Measurements from ENCODE around the gene KDM4C. TPM values are rescaled to one million over a fixed set of nuclear protein-coding genes. Genes with fewer than 3 reads are reported as not detected.

Gene KDM4C
- total RNA-seq, 1 experiment from 2014 or later: 4.8 TPM

DNA sequence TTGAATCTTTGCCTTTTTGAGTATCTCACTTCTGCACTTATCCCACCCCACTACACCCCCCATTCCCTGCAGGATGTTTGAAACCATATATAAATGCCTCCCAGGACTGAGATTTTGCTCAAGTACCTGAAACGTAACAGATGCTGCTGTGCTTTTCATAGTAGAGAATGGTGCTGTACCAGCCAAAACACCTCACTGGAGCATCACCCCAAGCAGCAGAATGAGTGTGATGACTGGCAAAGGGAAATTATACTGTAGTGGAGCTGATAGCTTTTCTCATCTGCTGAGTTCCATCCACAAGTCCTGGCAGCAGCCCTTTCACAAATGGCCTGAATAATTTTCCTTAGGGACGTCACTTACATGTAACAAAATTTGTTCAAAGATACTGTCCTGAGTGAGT, 246.1 kb downstream of the KDM4C start:
- no TSS peak for BruUV-seq (replicated peaks)
- Histone ChIP-seq H3K27ac (ENCODE audit: low read depth, low read length, poor library complexity, severe bottlenecking) (no peak overlapping the region), H3K36me3 (ENCODE audit: insufficient read depth, low read length, poor library complexity, severe bottlenecking) (no peaks in the 10 kb centered on the region), H3K9me3 (ENCODE audit: low read depth, low read length, poor library complexity, severe bottlenecking) (no peaks in the 10 kb centered on the region), H3K4me1 (ENCODE audit: insufficient read depth, low read length, poor library complexity, severe bottlenecking) (no peaks in the 10 kb centered on the region), H3K4me3 (ENCODE audit: low read depth, low read length, poor library complexity, severe bottlenecking) (no peak overlapping the region), H3K27me3 (replicated peaks; ENCODE audit: insufficient read depth, low read depth, low read length, poor library complexity) (no peaks in the 10 kb centered on the region)
- DNase-seq (ENCODE audit: low spot score): no peak
- CTCF ChIA-PET: no interaction called here
- POLR2A ChIA-PET (ENCODE audit: low non-redundant PET): no interaction called here
- no peak for TF ChIP-seq EZH2 (IDR thresholded peaks at IDR 0.05; ENCODE audit: borderline replicate concordance, low read depth, low read length, poor library complexity, severe bottlenecking)
- TF ChIP-seq, protein P1, sequence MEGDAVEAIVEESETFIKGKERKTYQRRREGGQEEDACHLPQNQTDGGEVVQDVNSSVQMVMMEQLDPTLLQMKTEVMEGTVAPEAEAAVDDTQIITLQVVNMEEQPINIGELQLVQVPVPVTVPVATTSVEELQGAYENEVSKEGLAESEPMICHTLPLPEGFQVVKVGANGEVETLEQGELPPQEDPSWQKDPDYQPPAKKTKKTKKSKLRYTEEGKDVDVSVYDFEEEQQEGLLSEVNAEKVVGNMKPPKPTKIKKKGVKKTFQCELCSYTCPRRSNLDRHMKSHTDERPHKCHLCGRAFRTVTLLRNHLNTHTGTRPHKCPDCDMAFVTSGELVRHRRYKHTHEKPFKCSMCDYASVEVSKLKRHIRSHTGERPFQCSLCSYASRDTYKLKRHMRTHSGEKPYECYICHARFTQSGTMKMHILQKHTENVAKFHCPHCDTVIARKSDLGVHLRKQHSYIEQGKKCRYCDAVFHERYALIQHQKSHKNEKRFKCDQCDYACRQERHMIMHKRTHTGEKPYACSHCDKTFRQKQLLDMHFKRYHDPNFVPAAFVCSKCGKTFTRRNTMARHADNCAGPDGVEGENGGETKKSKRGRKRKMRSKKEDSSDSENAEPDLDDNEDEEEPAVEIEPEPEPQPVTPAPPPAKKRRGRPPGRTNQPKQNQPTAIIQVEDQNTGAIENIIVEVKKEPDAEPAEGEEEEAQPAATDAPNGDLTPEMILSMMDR (conservative IDR thresholded peaks at IDR 0.05; ENCODE audit: low read depth, low read length): no peak
- intact Hi-C loops (cut with micrococcal nuclease; ENCODE audit: unreplicated experiment): no loop called here

DNA sequence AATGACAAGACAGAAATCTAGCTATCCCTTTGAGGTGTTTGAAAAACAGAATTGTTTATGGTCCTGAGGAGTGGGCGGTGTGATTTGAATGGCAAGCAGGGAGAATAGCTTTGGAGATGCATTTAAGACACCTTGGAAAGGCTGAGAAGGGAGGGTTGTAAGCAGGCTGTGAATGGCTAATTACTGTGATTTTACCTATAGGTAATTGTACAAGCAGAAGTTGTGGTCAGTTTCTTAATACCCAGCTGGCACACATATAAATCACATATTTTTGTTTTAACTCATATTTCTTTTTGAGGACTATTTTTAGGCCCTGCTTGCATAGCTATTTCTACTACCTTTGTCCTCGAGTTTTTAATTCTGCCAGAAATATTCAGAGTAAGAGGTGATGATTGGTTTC, 248.6 kb downstream of the KDM4C start:
- no TSS peak for BruUV-seq (replicated peaks)
- Histone ChIP-seq H3K36me3 (ENCODE audit: insufficient read depth, low read length, poor library complexity, severe bottlenecking) (no peaks in the 10 kb centered on the region), H3K9me3 (ENCODE audit: low read depth, low read length, poor library complexity, severe bottlenecking) (no peaks in the 10 kb centered on the region), H3K27me3 (replicated peaks; ENCODE audit: insufficient read depth, low read depth, low read length, poor library complexity) (no peaks in the 10 kb centered on the region), H3K4me3 (ENCODE audit: low read depth, low read length, poor library complexity, severe bottlenecking) (no peak overlapping the region), H3K27ac (ENCODE audit: low read depth, low read length, poor library complexity, severe bottlenecking) (no peak overlapping the region), H3K4me1 (ENCODE audit: insufficient read depth, low read length, poor library complexity, severe bottlenecking) (no peaks in the 10 kb centered on the region)
- intact Hi-C loops (cut with micrococcal nuclease; ENCODE audit: unreplicated experiment): no loop called here
- CTCF ChIA-PET: no interaction called here
- POLR2A ChIA-PET (ENCODE audit: low non-redundant PET): no interaction called here
- no peak for TF ChIP-seq EZH2 (IDR thresholded peaks at IDR 0.05; ENCODE audit: borderline replicate concordance, low read depth, low read length, poor library complexity, severe bottlenecking)
- TF ChIP-seq, protein P1 (conservative IDR thresholded peaks at IDR 0.05; ENCODE audit: low read depth, low read length): no peak
- no peak for DNase-seq (ENCODE audit: low spot score)

DNA sequence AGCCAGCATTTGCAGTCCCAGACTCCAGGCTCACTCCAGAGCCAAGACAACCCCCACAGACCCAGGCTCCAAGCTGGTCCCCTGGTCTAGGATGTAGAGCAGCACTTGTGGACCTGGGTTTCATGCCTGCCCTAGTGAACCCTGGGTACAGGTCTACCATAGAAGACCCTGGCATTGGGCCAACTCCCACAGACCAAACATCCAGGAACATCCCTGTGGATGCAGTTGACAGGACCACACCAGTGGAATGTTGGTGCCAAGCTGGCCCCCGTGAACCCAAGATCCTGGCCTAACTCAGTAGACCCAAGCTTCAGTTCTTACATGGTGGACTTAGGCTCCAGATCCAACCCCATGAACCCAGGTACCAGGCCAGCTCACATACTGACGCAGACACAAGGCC, 250.6 kb downstream of the KDM4C start:
- BruUV-seq (replicated peaks): no TSS peak
- no peaks in the 10 kb centered on the region for H3K4me1 ChIP-seq (ENCODE audit: insufficient read depth, low read length, poor library complexity, severe bottlenecking)
- H3K27me3 ChIP-seq (replicated peaks; ENCODE audit: insufficient read depth, low read depth, low read length, poor library complexity): no peaks in the 10 kb centered on the region
- ChIA-PET POLR2A (ENCODE audit: low non-redundant PET) (no interaction called here), CTCF (no interaction called here)
- H3K4me3 ChIP-seq (ENCODE audit: low read depth, low read length, poor library complexity, severe bottlenecking): no peak overlapping the region
- no peaks in the 10 kb centered on the region for H3K36me3 ChIP-seq (ENCODE audit: insufficient read depth, low read length, poor library complexity, severe bottlenecking)
- DNase-seq (ENCODE audit: low spot score): no peak
- H3K9me3 ChIP-seq (ENCODE audit: low read depth, low read length, poor library complexity, severe bottlenecking): no peaks in the 10 kb centered on the region
- no peak overlapping the region for H3K27ac ChIP-seq (ENCODE audit: low read depth, low read length, poor library complexity, severe bottlenecking)
- intact Hi-C loops (cut with micrococcal nuclease; ENCODE audit: unreplicated experiment): no loop called here
- TF ChIP-seq, protein P1 (conservative IDR thresholded peaks at IDR 0.05; ENCODE audit: low read depth, low read length): no peak
- TF ChIP-seq EZH2 (IDR thresholded peaks at IDR 0.05; ENCODE audit: borderline replicate concordance, low read depth, low read length, poor library complexity, severe bottlenecking): no peak
